NCI-H146 (cell line): ENCODE results near the gene CEP20.

Source experiments
- DNase-seq: peaks from one replicate; lab custom pipeline; 2025; lab: John Stamatoyannopoulos, UW

Gene CEP20

GRCh38 chr16:15830832-15831451 is 57.5 kb downstream of the CEP20 start:
- DNase-seq, result no peak

GRCh38 chr16:15829460-15829859 is 58.9 kb downstream of the CEP20 start:
- no peak for DNase-seq

- no peak for DNase-seq
Measured at GRCh38 chr16:15827709-15828343, 60.6 kb downstream of the CEP20 start.

GRCh38 chr16:15827299-15827698 is 61.1 kb downstream of the CEP20 start:
- DNase-seq, result no peak

GRCh38 chr16:15825750-15826305 is 62.6 kb downstream of the CEP20 start:
- no peak for DNase-seq

- no peak for DNase-seq
Measured at GRCh38 chr16:15822957-15823356, 65.4 kb downstream of the CEP20 start.

GRCh38 chr16:15820837-15821236 is 67.6 kb downstream of the CEP20 start:
- no peak for DNase-seq

- no peak for DNase-seq
Measured at GRCh38 chr16:15819046-15819445, 69.4 kb downstream of the CEP20 start.

GRCh38 chr16:15817446-15817845 is 71.0 kb downstream of the CEP20 start:
- DNase-seq, result no peak

GRCh38 chr16:15816228-15816627 is 72.2 kb downstream of the CEP20 start:
- no peak for DNase-seq
